ENCODE measurements around the gene KCTD14.

GRCh38 chr11:78034623-78035022 lies 11.5 kb upstream of the KCTD14 start:
- peak in 2 of 3 experiments; percentile 19 to 39; a peak in 2 of 4 replicates for TF ChIP-seq CTCF (IDR thresholded peaks at IDR 0.05; ENCODE audit: control extremely low read depth in 1 of 3, insufficient read depth in 1 of 3, low read depth in 1 of 3, low read length in 3 of 3)
- no peak for TF ChIP-seq RXRA (IDR thresholded peaks at IDR 0.05; ENCODE audit: insufficient read depth, low read depth, low read length)
